A549 (cell line): ENCODE data around the gene TMCO6. TPM values are rescaled to one million over a fixed set of nuclear protein-coding genes. Genes with fewer than 3 reads are reported as not detected.
A peak's percentile ranks its signal among the peaks of the same experiment; 100 is the strongest.

Experiments
- ATAC-seq, 2 experiments: fragments of 200-7000 bp in 1 of 2; fragments of >200 bp in 1 of 2; cut with Nextera tagmentation in 1 of 2; cut with Tn5 transposase in 1 of 2; 3 replicates each; pipeline versions ENCODE4 v1.8.0 to v1.9.1; 2018 to 2020; ENCODE audit warnings: mild to moderate bottlenecking in 1 of 2, moderate library complexity in 1 of 2
- CTCF ChIA-PET: fragments of 300-600 bp; sonication (Branson Sonifier 250); formaldehyde crosslinking; extraction: SDS; loops from one replicate; lab custom pipeline; 2021; ENCODE audit warnings: antibody characterized with exemption, inconsistent platforms; lab: Yijun Ruan, JAX
- POLR2A ChIA-PET: fragments of 350-600 bp; formaldehyde crosslinking; extraction: SDS; loops from one replicate; lab custom pipeline; 2021; ENCODE audit warnings: antibody characterized with exemption, inconsistent platforms; lab: Yijun Ruan, JAX
- DNase-seq, 2 experiments: peaks; one replicate each; pipeline versions ENCODE4 v3.0.0 to v3.0.0-alpha.2; 2011 to 2016; ENCODE audit warnings: low read depth in 1 of 2, low spot score in 1 of 2
- FAIRE-seq: peaks from 2 replicates; lab custom pipeline; 2011; peaks lifted over from hg19 to GRCh38; lab: Jason Lieb, UNC
- H3K27ac ChIP-seq, 2 experiments: fragments of >200 bp; sonication (Bioruptor Twin); formaldehyde crosslinking; 3 replicates each; pipeline ENCODE4 v1.5.1; 2016 to 2017
- H3K4me1 ChIP-seq: fragments of >200 bp; sonication (Bioruptor Twin); formaldehyde crosslinking; 3 replicates; pipeline ENCODE4 v1.6.1; 2016
- H3K4me2 ChIP-seq: fragments of >200 bp; sonication (Bioruptor Twin); formaldehyde crosslinking; 3 replicates; pipeline ENCODE4 v1.6.1; 2016
- H3K4me3 ChIP-seq: fragments of >200 bp; sonication (Bioruptor Twin); formaldehyde crosslinking; 3 replicates; pipeline ENCODE4 v1.5.1; 2016
- H3K9me3 ChIP-seq: fragments of >200 bp; sonication (Bioruptor Twin); formaldehyde crosslinking; 3 replicates; pipeline ENCODE4 v1.6.1; 2016
- BHLHE40 ChIP-seq: IDR thresholded peaks from 2 replicates; pipeline ENCODE4 v1.6.1; 2012; ENCODE audit warnings: low read depth, low read length, inconsistent platforms
- CHD4 ChIP-seq: fragments of 200-600 bp; sonication (generic); IDR thresholded peaks from 2 replicates; pipeline ENCODE4 v1.6.1; 2016; ENCODE audit warnings: antibody characterized with exemption, mild to moderate bottlenecking, borderline replicate concordance
- EHF ChIP-seq: fragments of 250-450 bp; sonication (Bioruptor Pico); IDR thresholded peaks from 2 replicates; pipeline ENCODE4 v1.5.0; 2020; ENCODE audit warnings: mild to moderate bottlenecking
- ESRRA ChIP-seq: fragments of 150-350 bp; IDR thresholded peaks from 2 replicates; pipeline ENCODE4 v1.6.1; 2014; ENCODE audit warnings: mild to moderate bottlenecking, low read length, borderline replicate concordance
- FOSL2 ChIP-seq, 2 experiments: fragments of 450-650 bp in 1 of 2; fragments of >200 bp in 1 of 2; sonication (Bioruptor Twin) in 1 of 2; formaldehyde crosslinking; IDR thresholded peaks; 2 replicates each; pipeline versions ENCODE4 v1.5.0 to v1.6.1; 2016 to 2020; ENCODE audit warnings: mild to moderate bottlenecking in 1 of 2, moderate library complexity in 1 of 2
- HOXB5 ChIP-seq: fragments of 250-450 bp; sonication (Bioruptor Pico); IDR thresholded peaks from 2 replicates; pipeline ENCODE4 v1.5.0; 2020; ENCODE audit warnings: mild to moderate bottlenecking, moderate library complexity
- KDM1A ChIP-seq: fragments of 200-600 bp; sonication (generic); IDR thresholded peaks from 2 replicates; pipeline ENCODE4 v1.6.1; 2016; ENCODE audit warnings: low read depth, mild to moderate bottlenecking
- KDM5A ChIP-seq: fragments of 200-600 bp; sonication (generic); IDR thresholded peaks from 2 replicates; pipeline ENCODE4 v1.6.1; 2016; ENCODE audit warnings: antibody characterized with exemption, mild to moderate bottlenecking
- MAFK ChIP-seq: fragments of 450-650 bp; IDR thresholded peaks from 2 replicates; pipeline ENCODE4 v1.6.1; 2014; ENCODE audit not compliant: partially characterized antibody
- MAZ ChIP-seq: fragments of 150-350 bp; IDR thresholded peaks from 2 replicates; pipeline ENCODE4 v1.6.1; 2014; ENCODE audit warnings: antibody characterized with exemption, low read depth, low read length, borderline replicate concordance
- NFE2L2 ChIP-seq: fragments of 150-350 bp; conservative IDR thresholded peaks from 2 replicates; pipeline ENCODE4 v1.6.1; 2014; ENCODE audit warnings: low read length
- NPAS2 ChIP-seq: fragments of 250-450 bp; sonication (Bioruptor Pico); IDR thresholded peaks from 2 replicates; pipeline ENCODE4 v1.8.0; 2022; ENCODE audit warnings: mild to moderate bottlenecking, moderate library complexity, borderline replicate concordance
- NR3C1 ChIP-seq: fragments of >200 bp; sonication (Bioruptor Twin); formaldehyde crosslinking; IDR thresholded peaks from 3 replicates; pipeline ENCODE4 v1.6.1; 2017
- POLR2A ChIP-seq: IDR thresholded peaks from 2 replicates; pipeline ENCODE4 v1.6.1; 2012; ENCODE audit warnings: mild to moderate bottlenecking, low read length
- POLR2AphosphoS2 ChIP-seq: conservative IDR thresholded peaks from 2 replicates; pipeline ENCODE4 v1.6.1; 2012; ENCODE audit warnings: low read length, improper control_type of control experiment, inconsistent platforms
- RAD21 ChIP-seq, 2 experiments: fragments of >200 bp in 1 of 2; sonication (Bioruptor Twin) in 1 of 2; formaldehyde crosslinking in 1 of 2; IDR thresholded peaks in 1 of 2; conservative IDR thresholded peaks in 1 of 2; 2 replicates in 1 of 2; 3 replicates in 1 of 2; pipeline ENCODE4 v1.6.1; 2012 to 2018; ENCODE audit warnings: inconsistent platforms in 1 of 2
- RARB ChIP-seq: fragments of 250-450 bp; sonication (Bioruptor Pico); IDR thresholded peaks from 2 replicates; pipeline ENCODE4 v1.8.0; 2021; ENCODE audit warnings: mild to moderate bottlenecking, moderate library complexity
- RCOR1 ChIP-seq: fragments of 150-350 bp; IDR thresholded peaks from 2 replicates; pipeline ENCODE4 v1.6.1; 2014; ENCODE audit warnings: antibody characterized with exemption, low read length, low read depth
- RNF2 ChIP-seq: fragments of 200-600 bp; sonication (generic); IDR thresholded peaks from 2 replicates; pipeline ENCODE4 v1.6.1; 2016; ENCODE audit warnings: low read depth, mild to moderate bottlenecking, antibody characterized with exemption, moderate library complexity, borderline replicate concordance
- SMC3 ChIP-seq: fragments of >200 bp; sonication (Bioruptor Twin); formaldehyde crosslinking; IDR thresholded peaks from 3 replicates; pipeline ENCODE4 v1.6.1; 2018; ENCODE audit warnings: inconsistent platforms
- SREBF2 ChIP-seq: fragments of 450-650 bp; IDR thresholded peaks from 2 replicates; pipeline ENCODE4 v1.6.1; 2014; ENCODE audit warnings: mild to moderate bottlenecking, moderate library complexity
- ZFP36 ChIP-seq: fragments of 450-650 bp; IDR thresholded peaks from 2 replicates; pipeline ENCODE4 v1.6.1; 2014; ENCODE audit warnings: borderline replicate concordance; ENCODE audit not compliant: partially characterized antibody
- WGBS: methylation state at CpG from one replicate; pipeline ENCODE4 v1.1.6; 2017; ENCODE audit errors: missing lambda C conversion rate; 5-methylcytosine and 5-hydroxymethylcytosine counted together
- polyA plus RNA-seq, 4 experiments: library from polyadenylated mRNA; depleted of rRNA in 3 of 4; stranded (reverse); fragments of >200 nt; fragmentation: RNase III in 1 of 4; extraction: RNeasy Plus Mini Kit Qiagen cat#74134 plus additional on column Dnase treatment in 1 of 4; gene quantifications; 2 replicates in 3 of 4; 3 replicates in 1 of 4; pipeline ENCODE4 v1.2.3, GENCODE V29; 2011 to 2017
- TF ChIP-seq, protein P1 (sequence below): IDR thresholded peaks from 2 replicates; pipeline ENCODE4 v1.6.1; 2012
- TF ChIP-seq, protein P2 (sequence below): fragments of >200 bp; sonication (Bioruptor Twin); formaldehyde crosslinking; IDR thresholded peaks from 2 replicates; pipeline ENCODE4 v1.6.1; 2016
- TF ChIP-seq, protein P3 (sequence below): IDR thresholded peaks from 2 replicates; pipeline ENCODE4 v1.6.1; 2012; ENCODE audit warnings: low read depth, borderline replicate concordance
- TF ChIP-seq, protein P4 (sequence below): fragments of >200 bp; sonication (Bioruptor Twin); formaldehyde crosslinking; IDR thresholded peaks from 3 replicates; pipeline ENCODE4 v1.6.1; 2016
- TF ChIP-seq, protein P5 (sequence below): fragments of 250-450 bp; sonication (Bioruptor Pico); IDR thresholded peaks from 2 replicates; pipeline ENCODE4 v1.5.0; 2020; ENCODE audit warnings: low read depth, mild to moderate bottlenecking, moderate library complexity
- TF ChIP-seq, protein P6 (sequence below): fragments of 150-350 bp; IDR thresholded peaks from 2 replicates; pipeline ENCODE4 v1.6.1; 2014; ENCODE audit warnings: low read depth, mild to moderate bottlenecking, low read length

TMCO6 gene
- polyA plus RNA-seq, 2 of the 4 experiments (the other 2 are of a cell fraction): 11.8 to 16.1 TPM

DNA sequence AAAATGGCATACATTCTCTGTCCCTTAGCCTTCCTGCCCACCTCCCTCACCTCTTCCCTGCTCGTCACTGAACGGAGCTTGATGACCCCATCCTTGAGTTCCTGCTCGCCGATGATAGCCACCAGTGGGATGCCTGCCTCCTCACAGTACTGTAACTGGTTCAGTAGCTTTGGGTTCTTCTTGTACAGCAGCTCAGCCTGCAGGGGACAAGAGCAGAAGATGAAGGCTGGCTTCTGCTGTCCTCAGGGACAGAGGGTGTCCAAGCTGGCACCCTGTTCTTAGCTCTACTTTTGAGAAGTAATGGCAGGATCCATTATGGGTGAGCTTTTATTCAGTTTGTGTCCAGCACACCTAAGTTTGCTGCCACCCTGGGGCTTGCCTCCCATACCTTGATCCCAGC lies 35.4 kb downstream of the TMCO6 start:
- no peak for FAIRE-seq

DNA sequence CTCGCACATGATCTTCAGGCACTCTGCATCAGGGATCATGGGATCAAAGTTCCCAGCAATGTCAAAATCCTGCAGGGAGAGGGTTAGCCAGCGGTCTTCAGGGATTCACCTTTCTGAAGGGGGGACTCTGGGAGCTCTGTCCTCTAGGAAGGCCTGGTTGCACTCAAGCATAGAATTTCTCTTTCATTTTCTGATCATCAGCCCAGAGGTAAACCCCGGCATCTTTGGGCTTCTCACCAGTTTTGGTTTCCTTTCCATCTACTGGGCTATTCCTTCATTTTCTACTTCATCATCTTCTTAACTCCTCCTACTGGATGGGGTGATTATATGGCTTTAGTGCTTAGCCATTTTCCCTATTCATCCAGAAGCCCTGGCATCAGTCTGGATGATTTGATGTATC lies 38.7 kb downstream of the TMCO6 start:
- H3K9me3 ChIP-seq: no peaks in the 10 kb centered on the region
- no peak overlapping the region for H3K4me3 ChIP-seq
- H3K27ac ChIP-seq: no peak overlapping the region
- POLR2A ChIA-PET: no interaction called here
- no peaks in the 10 kb centered on the region for H3K4me1 ChIP-seq
- 95% methylated on average over 3 of the region's 3 CpGs for WGBS
- DNase-seq (no peak), ATAC-seq (no peak), FAIRE-seq (no peak)
- CTCF ChIA-PET: interaction anchor here (1.8 kb wide), 1 partner anchor 9 kb away, joined by 4 read pairs; no protein-coding TSS in a partner anchor
- TF ChIP-seq HOXB5 (no peak), RARB (CRISPR knock-in tag) (no peak), EHF (no peak), NFE2L2 (no peak), KDM1A (no peak), SREBF2 (no peak), SMC3 (no peak), ZFP36 (no peak), KDM5A (no peak), FOSL2 (IDR thresholded peaks at IDR 0.05) (no peak), FOSL2 (CRISPR knock-in tag; IDR thresholded peaks at IDR 0.05) (no peak), POLR2A (no peak), RAD21 (conservative IDR thresholded peaks at IDR 0.05 in 1 of 2, IDR thresholded peaks at IDR 0.05 in 1 of 2) (no peak)
- TF ChIP-seq, protein P1, sequence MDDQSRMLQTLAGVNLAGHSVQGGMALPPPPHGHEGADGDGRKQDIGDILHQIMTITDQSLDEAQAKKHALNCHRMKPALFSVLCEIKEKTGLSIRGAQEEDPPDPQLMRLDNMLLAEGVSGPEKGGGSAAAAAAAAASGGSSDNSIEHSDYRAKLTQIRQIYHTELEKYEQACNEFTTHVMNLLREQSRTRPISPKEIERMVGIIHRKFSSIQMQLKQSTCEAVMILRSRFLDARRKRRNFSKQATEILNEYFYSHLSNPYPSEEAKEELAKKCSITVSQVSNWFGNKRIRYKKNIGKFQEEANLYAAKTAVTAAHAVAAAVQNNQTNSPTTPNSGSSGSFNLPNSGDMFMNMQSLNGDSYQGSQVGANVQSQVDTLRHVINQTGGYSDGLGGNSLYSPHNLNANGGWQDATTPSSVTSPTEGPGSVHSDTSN: no peak
- TF ChIP-seq, protein P2, sequence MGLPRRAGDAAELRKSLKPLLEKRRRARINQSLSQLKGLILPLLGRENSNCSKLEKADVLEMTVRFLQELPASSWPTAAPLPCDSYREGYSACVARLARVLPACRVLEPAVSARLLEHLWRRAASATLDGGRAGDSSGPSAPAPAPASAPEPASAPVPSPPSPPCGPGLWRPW: no peak
- no peak overlapping the region for H3K4me2 ChIP-seq

More for the DNA sequence above, 35.4 kb downstream of the TMCO6 start:
- H3K4me1 ChIP-seq: no peaks in the 10 kb centered on the region
- no peaks in the 10 kb centered on the region for H3K9me3 ChIP-seq
- H3K4me3 ChIP-seq: no peak overlapping the region
- ATAC-seq (peak in 1 of 2 experiments; percentile 7; a peak in 2 of 6 replicates), DNase-seq (no peak)
- no peak for TF ChIP-seq MAFK
- TF ChIP-seq, protein P3, sequence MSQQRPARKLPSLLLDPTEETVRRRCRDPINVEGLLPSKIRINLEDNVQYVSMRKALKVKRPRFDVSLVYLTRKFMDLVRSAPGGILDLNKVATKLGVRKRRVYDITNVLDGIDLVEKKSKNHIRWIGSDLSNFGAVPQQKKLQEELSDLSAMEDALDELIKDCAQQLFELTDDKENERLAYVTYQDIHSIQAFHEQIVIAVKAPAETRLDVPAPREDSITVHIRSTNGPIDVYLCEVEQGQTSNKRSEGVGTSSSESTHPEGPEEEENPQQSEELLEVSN: no peak
- TF ChIP-seq, protein P4, sequence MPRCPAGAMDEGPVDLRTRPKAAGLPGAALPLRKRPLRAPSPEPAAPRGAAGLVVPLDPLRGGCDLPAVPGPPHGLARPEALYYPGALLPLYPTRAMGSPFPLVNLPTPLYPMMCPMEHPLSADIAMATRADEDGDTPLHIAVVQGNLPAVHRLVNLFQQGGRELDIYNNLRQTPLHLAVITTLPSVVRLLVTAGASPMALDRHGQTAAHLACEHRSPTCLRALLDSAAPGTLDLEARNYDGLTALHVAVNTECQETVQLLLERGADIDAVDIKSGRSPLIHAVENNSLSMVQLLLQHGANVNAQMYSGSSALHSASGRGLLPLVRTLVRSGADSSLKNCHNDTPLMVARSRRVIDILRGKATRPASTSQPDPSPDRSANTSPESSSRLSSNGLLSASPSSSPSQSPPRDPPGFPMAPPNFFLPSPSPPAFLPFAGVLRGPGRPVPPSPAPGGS: no peak
- TF ChIP-seq RCOR1: no peak
- no peak for TF ChIP-seq NPAS2 (CRISPR knock-in tag)
- no peak for TF ChIP-seq MAZ
- TF ChIP-seq SREBF2: no peak
- TF ChIP-seq, protein P5, sequence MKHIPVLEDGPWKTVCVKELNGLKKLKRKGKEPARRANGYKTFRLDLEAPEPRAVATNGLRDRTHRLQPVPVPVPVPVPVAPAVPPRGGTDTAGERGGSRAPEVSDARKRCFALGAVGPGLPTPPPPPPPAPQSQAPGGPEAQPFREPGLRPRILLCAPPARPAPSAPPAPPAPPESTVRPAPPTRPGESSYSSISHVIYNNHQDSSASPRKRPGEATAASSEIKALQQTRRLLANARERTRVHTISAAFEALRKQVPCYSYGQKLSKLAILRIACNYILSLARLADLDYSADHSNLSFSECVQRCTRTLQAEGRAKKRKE (CRISPR knock-in tag): no peak
- TF ChIP-seq KDM5A: no peak
- TF ChIP-seq POLR2AphosphoS2: no peak; the same call in 1 of the 2 replicates
- TF ChIP-seq RNF2: no peak
- no peak for TF ChIP-seq POLR2A
- TF ChIP-seq BHLHE40: no peak
- TF ChIP-seq, protein P6, sequence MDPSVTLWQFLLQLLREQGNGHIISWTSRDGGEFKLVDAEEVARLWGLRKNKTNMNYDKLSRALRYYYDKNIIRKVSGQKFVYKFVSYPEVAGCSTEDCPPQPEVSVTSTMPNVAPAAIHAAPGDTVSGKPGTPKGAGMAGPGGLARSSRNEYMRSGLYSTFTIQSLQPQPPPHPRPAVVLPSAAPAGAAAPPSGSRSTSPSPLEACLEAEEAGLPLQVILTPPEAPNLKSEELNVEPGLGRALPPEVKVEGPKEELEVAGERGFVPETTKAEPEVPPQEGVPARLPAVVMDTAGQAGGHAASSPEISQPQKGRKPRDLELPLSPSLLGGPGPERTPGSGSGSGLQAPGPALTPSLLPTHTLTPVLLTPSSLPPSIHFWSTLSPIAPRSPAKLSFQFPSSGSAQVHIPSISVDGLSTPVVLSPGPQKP: no peak
- no peak for TF ChIP-seq RAD21 (conservative IDR thresholded peaks at IDR 0.05 in 1 of 2, IDR thresholded peaks at IDR 0.05 in 1 of 2)
- no peak for TF ChIP-seq NR3C1
- TF ChIP-seq CHD4: no peak
- TF ChIP-seq ESRRA: no peak
- ChIA-PET CTCF (interaction anchor here (0.8 to 1.2 kb wide), 2 partner anchors 28 to 46 kb away, joined by 3 to 6 read pairs; partner anchors contain the start of genes IK and NDUFA2), POLR2A (interaction anchor here (0.8 to 1.7 kb wide), 4 partner anchors 9 to 27 kb away, joined by 3 to 8 read pairs (median 4); partner anchors contain the start of genes HARS1, HARS2, IK and NDUFA2)
- no peak overlapping the region for H3K27ac ChIP-seq
- WGBS: 99% methylated on average over 4 of the region's 4 CpGs
- no peak overlapping the region for H3K4me2 ChIP-seq
